Limb (tissue), 2 donors: ENCODE measurements around the gene DNAJC22.
"Not testable (repeated sequence)": the region's sequence is repeated elsewhere in the genome, so short reads cannot be mapped to it uniquely, and the experiment has no call there.

ENCODE experiments used
- DNase-seq, 2 donors: peaks; one replicate each; pipeline ENCODE4 v3.0.0-alpha.2; 2016; ENCODE audit errors: extremely low spot score in 2 of 2

DNAJC22 gene

DNA sequence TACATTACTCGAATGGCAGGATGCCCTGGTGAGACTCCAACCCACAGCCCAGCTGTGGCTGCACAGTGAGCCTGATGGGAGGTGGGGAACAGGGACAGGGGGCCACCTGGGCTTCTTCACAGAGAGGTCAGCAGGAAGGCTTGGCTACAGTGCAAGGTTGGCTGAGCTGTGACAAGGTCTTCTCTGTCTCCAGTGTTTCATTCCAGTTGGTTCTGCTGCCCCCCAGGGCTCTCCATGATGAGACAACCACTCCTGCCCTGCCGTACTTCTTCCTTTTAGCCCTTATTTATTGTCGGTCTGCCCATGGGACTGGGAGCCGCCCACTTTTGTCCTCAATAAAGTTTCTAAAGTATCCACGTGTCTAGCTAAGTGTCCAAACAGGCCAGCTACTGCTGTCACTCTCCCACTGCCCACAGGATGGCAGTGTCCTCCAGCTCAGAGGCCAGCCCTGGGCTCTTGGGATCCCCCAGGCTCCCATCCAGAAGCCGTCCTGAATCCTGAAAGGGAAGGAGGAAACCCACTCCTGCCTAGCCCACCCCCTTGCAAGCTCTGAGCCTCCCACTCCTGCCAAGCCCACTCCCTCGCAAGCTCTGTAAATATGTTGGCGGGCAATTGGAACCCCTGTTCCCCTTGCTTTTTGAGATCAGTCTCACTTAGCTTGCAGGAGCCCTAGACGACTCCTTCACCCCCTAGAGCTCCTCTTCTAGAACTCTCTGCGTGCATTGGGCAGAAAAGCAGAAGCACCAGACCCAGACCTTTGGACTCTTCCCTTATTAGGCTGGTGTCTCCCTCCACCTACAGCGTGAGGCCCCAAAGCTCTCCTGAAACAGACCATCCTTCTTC lies 15.1 kb upstream of the DNAJC22 start:
- peak; percentile 61 to 83 for DNase-seq

DNA sequence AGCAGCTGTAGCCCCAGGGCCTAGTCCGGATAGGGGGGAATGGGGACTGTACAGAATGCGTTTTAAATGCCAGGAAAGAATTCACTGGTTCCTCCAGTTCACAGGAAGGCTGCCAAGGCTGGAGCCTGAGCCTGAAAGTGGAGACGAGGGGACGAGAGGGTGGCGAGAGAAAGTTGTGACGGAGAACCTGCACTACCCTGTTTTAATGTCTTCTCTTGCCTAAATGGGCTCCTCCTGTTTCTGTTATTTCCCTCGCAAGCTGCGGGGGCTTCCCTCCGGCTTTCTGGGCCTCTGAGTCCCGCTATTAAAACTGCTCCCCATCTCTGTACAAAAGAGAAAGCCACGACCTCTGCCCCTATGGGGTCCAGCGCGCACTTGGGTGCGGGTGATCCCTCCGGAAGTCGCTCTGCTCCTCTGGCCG lies 14.2 kb upstream of the DNAJC22 start:
- DNase-seq, result peak in 1 of 2 donors; percentile 45

DNA sequence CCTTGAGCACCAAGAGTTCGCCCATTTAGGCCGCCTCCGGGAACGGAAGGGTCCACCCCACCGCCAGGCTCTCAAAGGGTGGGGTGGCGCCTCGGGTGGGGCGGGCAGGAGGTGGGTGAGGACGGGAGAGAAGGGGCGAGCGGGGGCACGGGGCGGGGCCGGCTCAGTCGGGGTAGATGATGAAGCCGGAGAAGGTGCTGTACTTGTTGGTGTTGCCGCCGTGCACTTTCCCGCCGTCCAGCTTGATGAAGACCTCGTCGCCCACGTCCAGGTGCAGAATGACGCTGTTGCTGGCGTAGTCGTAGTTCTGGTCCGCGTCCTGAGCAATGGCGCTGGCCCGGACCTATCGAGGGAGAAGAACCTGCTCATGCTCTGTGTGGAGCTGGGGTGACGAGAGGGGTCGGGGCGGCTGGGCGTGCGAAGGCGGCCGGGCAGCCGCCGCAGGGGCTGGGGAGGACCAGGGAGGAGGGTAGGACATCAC lies 13.8 kb upstream of the DNAJC22 start:
- no peak for DNase-seq

DNA sequence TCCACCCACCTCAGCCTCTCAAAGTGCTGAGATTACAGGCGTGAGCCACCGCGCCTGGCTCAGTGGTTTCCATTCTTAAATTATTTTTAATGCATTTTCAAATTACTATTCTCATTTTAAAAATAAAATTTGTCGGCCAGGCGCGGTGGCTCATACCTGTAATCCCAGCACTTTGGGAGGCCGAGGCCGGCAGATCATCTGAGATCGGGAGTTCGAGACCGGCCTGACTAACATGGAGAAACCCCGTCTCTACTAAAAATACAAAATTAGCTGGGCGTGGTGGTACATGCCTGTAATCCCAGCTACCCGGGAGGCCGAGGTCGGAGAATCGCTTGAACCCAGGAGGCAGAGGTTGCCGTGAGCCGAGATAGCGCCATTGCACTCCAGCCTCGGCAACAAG lies 12.9 kb upstream of the DNAJC22 start:
- DNase-seq, result not testable (repeated sequence)

DNA sequence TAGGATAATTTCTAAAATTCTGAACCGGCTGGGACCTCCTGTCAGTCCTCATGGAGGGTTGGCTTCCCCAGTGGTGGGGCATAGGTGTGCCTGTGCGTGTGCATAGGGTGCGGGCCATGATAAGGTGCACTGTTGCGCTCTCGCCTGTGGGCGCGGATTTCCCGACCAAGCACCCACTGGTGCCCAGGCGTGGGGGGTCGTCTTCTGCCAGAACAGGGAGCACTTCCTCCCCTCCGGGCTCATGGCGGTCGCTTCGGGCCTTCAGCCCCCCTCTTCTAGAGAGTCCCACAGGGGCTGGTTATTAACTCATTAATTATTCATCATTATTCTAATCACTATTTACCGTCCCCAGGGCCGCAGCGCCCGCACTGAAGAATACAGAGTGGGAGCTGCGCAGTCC lies 12.5 kb upstream of the DNAJC22 start:
- DNase-seq, result peak in 1 of 2 donors; percentile 36

DNA sequence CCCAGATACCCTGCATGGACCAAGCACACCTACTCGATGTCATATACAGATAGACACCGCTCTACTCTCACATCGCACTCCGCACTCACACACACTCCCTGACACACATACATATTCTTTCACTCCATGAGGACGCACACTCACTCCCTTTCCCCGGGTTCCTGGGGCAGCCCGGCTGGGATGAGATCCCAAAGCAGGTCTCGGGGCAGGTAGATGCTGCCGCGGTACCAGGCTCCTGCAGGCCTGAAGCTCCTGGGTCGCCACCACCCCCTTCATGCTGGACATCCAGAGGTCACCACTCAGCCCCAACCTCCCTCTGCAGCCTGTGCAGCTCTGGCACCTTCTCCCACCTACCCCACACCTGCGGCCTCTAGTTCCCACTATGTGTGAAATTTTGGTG lies 12.0 kb upstream of the DNAJC22 start:
- DNase-seq, result no peak

DNA sequence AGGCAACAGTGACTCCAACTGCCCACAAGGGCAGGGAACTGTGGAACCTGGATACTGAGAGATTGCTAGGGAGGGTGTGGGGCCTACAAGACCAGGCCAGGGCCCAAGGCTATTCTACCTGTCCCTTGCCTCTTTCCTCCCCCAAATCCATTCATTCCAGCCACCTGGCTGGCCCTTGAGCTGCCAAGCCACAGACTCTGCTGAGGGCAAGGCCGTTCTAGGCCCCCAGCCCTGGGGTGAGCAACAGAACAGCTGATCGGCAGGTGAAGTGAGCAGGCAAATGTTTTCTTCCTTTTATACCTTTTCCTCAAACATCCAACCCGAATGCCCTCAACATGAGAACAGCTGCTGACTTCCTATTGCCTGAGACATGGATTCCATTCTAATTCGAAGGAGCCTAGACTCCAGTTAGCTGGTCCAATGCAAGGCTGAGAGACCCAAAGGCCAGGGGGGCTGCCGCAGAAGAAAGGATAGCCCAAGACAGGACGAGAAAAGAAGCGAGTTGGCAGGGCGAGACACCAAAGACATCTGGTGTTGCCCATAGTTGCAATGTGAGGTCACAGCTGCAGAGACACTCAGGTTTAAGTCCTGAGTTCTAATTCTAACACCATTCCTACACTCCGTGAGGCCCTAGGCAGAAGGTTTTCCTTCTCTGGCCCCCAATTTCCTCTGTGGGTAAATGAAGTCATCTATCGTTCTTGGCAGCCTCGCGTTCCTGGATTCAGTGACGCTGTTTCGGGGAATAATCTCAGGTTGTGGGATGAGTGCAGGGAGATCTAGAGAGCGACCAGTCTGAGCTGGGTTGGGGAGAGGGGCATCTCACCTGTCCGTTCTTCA lies 11.4 kb upstream of the DNAJC22 start:
- peak in 1 of 2 donors; percentile 39 for DNase-seq

DNA sequence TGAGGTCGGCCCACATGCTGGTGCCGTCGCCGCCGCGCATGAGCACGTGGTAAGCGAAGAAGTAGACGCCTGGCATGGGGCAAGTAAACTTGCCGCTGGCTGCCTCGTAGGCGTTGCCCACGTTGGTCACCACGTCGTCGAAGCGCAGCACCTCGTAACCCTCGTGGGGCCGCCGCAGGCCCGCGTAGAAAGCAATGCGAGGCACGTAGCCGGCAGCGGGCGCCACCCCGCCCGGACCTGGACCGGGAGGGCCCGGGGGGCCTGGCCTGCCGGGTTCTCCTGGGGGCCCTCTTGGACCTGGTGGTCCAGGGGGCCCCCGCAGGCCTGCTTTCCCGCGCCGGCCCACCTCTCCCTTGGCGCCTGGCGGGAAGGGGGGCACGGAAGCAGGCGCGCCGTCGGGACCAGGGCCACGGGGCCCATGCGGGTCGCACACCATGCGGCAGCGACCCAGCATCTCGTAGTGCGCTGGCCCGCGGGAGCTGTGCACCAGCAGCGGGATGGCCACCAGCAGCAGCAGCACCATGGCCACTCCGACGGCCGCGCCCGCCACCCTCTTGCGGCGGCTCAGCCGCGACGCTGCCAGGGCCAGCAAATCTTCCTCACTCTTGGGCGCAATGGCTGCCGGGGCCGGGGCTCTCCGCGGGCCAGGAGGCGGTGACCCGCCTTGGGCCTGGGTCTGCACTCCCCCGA lies 10.6 kb upstream of the DNAJC22 start:
- DNase-seq, result no peak

DNA sequence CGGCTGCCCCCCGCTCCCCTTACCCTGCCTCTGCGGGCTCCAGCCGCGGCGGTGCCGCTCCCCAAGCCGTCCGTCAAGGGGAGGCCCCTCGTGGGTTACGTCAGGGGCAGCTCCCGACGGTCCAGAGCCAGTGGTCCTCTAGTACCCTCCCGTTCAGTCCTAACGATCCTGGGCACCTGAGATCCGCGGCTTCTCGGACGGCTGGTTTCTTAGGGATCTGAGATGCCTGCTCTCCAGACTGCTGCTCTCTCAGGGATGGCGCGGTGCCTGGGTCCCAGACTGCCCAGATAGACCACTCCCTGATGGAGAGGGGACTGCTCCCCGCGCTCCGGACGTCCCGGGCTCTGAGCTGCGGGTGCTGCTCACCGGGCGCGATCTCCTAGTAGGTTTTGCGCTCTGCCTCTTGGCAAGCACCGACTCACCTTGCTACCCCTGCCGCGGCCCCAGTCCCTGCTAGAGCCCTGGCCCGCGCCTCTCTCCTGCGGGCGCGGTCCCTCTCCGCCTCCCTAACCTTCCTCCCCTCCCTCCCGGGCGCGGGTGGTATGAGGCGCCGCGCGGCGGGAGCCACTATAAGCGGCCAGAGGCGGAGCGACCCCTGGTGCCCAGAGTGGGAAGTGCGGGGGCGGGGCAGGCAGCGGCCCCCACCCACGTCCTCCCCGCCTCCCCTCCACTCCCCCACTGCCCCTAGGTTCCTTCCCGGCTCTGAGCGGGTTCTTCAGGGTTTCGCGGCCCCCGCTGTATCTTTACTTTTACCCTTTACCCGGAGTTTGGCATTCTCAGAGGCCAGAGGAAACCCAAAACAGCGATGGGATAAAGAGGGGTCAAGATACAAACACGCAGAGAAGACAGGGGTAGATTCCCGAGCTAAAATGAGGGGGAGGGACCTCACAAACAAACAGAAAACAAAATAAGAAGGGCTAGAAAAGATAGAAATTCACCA lies 9.8 kb upstream of the DNAJC22 start, which contains the start of gene C1QL4:
TSS of gene C1QL4 (minus strand) at position 544 of the 940 bp plus-strand sequence. CDS start 711 bp downstream, outside the sequence.
- peak; percentile 81 to 94 for DNase-seq

DNA sequence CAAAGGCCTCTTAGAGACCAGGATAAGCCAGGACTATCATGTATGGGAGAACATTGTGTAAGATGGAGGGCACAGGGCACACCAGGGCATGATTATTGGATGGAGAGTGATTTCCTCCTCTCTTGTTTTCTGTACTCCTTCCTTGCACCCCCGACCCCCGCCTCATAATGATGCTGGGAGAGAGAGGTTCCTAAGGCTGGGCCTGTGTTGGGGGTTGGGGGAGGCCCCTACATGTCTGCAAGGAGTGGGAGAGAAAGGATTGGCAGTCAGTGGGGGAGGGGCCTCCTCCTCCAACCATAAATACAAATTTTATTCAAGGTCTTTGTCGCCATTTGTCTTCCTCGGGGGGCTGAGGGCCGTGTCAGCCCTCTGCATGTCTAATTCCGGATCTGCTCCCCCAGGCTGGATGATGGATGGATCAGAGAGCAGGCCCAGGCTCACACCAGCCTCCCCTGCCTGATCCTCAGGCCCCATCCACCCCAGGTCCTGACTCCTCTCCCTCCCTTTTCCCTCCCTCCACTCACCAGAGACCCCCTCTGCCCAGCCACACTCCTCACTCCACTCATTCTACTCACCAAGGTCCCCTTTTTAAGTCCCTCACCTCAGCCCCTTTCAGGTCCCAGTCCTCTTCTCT lies 7.7 kb upstream of the DNAJC22 start:
- DNase-seq, result no peak

DNA sequence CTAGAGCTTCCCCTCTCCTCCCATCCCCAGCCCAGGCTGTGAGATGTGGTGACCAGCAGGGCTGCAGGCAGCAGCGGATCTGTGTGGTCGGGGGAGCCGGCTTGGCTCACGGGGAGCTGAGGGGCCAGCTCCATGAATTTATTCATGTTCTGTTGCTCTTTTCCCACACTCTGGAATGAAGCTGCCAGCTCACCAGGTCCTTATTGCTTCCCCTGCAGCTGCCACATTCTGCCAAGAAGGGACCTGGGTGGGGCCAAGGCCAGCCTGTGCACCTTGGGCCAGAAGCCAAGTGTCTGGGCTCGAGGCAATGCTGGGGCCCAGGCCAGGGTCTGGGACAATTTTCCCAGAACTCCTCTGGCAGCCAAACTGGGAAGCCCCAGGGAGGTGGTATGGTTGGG lies 7.2 kb upstream of the DNAJC22 start:
- DNase-seq, result peak in 1 of 2 donors; percentile 41

DNA sequence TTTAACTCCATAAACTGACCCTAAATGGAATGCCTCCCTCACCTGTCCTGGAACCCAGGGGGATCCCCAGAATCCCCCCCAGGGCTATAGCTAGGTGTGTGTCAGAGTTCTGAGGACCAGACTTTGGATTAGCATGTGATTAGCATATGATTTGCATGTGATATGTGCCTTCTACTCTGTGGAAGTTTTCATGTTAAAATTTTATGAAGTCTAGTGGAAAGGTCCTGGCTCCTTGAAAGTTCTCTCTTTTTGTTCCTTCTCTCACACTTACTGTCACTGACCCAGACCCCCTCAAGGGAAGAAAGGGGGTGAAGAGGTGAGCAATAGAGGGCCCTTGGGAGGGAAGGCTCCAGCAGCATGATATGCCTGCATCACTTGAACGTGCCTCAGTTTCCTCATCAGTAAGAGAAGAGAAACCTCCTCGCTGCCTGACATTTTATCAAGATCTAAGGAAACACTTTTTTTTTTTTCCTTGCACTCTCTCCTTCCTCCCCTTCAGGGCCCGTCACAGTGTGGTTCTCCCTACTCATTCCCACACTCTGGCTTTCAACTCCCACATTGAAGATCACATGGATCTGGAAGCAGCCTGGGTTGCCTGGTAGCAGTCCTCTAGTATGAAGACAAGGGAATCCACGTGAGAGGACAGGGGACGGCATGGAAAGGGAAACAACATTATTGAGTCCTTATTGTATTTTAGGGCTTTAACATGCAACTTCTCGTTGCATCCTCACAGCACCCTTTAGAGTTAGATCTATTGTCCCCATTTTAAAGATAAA lies 6.4 kb upstream of the DNAJC22 start:
- no peak for DNase-seq

DNA sequence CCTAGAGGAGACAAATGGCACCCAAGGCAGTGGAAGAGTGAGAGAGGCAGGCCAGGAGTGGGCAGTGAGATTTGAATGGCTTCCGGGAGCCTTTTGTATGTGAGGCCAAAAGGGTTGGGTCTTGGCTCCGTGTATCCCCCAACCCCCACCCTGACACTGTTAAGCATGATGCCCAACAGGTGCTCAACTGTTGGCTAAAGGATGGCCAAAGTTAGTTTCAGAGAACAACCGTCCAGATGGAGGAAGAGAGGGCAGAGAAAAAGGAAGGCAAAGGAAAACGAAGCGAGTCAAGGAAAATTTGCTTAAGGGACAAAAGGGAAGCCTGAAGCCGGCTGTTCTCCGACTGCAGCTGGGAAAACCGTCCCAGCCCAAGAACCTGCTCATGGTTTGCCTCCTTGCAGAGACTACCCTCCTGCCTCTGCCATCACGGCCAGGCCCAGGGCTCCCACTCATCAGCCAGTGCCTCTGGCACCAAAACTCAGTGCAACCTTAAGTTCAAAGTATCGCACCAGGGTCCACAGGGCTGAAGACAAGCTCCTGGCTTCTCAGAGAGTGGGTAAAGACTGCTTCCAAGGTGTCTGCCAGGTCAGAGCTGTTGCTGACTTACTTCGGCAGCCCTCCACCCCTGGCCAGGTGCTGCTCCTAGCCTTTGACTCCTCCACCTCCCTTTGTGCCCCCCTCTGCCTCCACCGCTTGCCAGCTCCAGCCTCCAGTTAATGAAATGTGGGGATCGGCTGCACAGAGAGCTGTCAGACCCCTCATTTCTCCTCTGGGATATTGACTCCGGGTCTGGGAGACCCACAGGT lies 5.5 kb upstream of the DNAJC22 start:
- DNase-seq, result no peak

DNA sequence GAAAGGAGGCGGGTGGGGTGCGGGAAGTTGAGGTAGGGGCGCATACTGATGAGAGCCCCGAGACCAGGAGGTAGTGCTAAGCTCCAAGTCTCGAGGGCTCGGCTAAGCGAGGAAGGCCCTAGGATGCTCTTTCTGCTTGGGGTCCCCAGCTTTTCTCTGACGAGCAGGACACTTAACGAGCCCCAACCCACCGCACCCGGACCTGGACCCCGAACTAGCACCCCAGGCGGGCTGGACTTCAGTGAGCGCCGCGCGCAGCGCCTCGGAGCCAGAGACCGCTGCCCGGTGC lies 5.0 kb upstream of the DNAJC22 start:
- DNase-seq, result no peak

DNA sequence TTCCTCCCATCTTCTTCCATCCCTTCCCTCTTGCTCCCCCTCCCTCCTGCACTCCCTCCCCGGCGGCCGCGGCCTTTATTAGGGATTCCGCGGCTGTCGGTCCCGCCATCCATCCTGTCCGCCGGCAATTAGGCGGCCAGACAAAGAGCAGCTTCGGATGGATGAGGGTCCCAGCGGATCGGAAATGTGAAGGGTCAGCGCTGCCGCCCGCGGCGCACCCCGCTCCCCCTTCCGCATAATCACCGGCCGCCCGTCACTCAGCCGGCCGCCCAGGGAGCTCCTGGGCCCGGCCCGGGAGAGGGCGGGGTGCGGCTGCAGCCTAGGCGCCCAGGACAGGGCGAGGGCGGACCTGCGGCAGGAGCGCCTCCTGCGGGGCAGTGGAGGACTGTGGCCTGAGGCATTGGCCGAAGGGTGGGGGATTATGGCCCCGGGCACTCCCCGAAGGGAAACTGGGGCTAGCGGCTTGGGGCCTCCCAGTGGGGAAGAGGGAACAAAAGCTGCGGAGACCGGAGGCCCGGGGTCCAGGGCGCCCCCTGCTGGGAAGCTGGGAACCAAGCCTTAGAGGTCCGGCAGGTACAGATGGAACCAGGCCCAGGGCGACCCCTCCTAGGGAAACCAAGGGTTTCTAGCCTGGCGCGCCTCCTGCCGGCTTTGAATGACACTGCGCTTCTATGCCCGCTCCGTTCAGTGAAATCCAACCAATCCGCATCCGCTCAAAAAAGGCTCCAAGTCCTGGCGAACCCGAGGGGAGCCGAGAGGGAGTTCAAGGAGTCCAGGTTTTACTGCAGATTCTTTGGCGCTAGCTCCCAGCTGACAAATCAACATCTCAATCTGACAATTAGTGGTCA lies 4.4 kb upstream of the DNAJC22 start:
- peak; percentile 58 to 86 for DNase-seq

DNA sequence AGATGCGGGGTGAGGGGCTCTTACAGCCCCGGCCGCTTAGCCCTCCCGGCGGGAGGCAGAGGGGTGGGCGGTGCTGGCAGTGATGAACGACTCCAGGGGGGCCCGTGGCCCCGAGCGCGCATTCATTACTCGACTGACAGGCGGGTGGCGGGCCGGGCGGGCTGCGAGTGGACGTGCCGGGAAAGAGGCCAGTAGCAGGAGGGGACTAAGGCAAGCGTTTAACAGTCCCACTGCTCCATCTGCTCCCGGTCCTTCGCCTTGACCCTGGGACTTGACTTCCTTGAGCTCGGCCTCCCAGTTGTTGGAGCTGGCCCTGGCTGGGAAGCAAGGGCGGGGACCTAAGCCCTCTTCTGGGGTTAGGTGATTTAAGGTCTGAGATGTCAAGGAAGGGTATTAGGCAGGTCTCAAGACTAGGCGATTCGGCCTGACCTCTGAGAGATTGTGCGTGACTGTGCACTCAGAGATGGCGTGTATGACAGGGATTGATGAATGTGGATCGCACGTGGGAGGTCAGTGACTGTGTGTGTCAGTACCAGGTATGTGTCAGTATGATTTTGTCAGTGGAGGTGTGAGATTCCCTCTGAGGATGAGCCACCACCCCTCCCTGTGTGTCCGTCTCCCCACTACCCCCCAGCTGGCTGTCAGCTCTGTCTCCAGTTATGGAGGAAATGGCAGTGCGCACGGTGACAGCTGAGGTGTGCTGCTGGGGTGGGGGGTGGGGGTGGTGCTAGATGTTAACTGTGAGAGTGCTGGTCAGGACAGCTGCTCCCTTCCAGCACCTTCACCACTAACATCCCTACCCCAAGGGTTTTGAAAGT lies 3.6 kb upstream of the DNAJC22 start:
- DNase-seq, result peak in 1 of 2 donors; percentile 67
